K562 (cell line): ENCODE results near the gene CIAO2B. TPM values are rescaled to one million over a fixed set of nuclear protein-coding genes. Genes with fewer than 3 reads are reported as not detected.

Source experiments
- ATAC-seq: fragments of 200-7000 bp; cut with Tn5 transposase; 3 replicates; pipeline ENCODE4 v1.9.1; 2020; ENCODE audit warnings: moderate library complexity
- BruUV-seq: library from RNA; stranded (reverse); fragments of 400-500 nt; replicated peaks from 2 replicates; lab custom pipeline; 2021; lab: Mats Ljungman, UMichigan
- CTCF ChIA-PET: fragments of 300-600 bp; formaldehyde crosslinking; extraction: SDS; loops from one replicate; lab custom pipeline; 2021; ENCODE audit warnings: low intra/inter-chr PET ratio; lab: Yijun Ruan, JAX
- POLR2A ChIA-PET: fragments of 300-600, 350-650 bp; sonication (Branson Sonifier 250); formaldehyde crosslinking; extraction: SDS; loops from one replicate; lab custom pipeline; 2021; ENCODE audit warnings: antibody characterized with exemption, inconsistent platforms; lab: Yijun Ruan, JAX
- DNase-seq, 4 experiments: peaks; one replicate each; pipeline versions ENCODE4 v3.0.0 to v3.0.0-alpha.2; 2011 to 2018; ENCODE audit warnings: low spot score in 3 of 4, mixed read lengths in 3 of 4; ENCODE audit errors: extremely low read depth in 1 of 4
- FAIRE-seq: peaks from 2 replicates; lab custom pipeline; 2011; peaks lifted over from hg19 to GRCh38; lab: Jason Lieb, UNC
- H2AFZ ChIP-seq: 2 replicates; pipeline ENCODE4 v1.6.0; 2011; ENCODE audit warnings: low read depth, low read length, control low read depth, inconsistent platforms
- H3K27ac ChIP-seq: fragments of 200-600 bp; 3 replicates; pipeline ENCODE4 v1.8.0; 2011; ENCODE audit warnings: low read depth, mild to moderate bottlenecking, control low read depth, inconsistent platforms, low read length, moderate library complexity, mixed read lengths; ENCODE audit errors: extremely low read depth
- H3K27me3 ChIP-seq, 2 experiments: fragments of 300-600 bp in 1 of 2; 2 replicates in 1 of 2; 3 replicates in 1 of 2; pipeline versions ENCODE4 v1.6.0 to v1.8.0; 2011; ENCODE audit warnings: inconsistent platforms in 2 of 2, low read length in 2 of 2, mild to moderate bottlenecking in 1 of 2, mixed read lengths in 1 of 2, moderate library complexity in 1 of 2; ENCODE audit not compliant: control insufficient read depth in 2 of 2, insufficient read depth in 2 of 2
- H3K36me3 ChIP-seq: fragments of 300-600 bp; 3 replicates; pipeline ENCODE4 v1.8.0; 2011; ENCODE audit warnings: mild to moderate bottlenecking, low read length, inconsistent platforms; ENCODE audit not compliant: control insufficient read depth, insufficient read depth
- H3K4me1 ChIP-seq, 2 experiments: fragments of 200-600 bp in 1 of 2; replicated peaks in 1 of 2; 2 replicates in 1 of 2; 3 replicates in 1 of 2; pipeline versions ENCODE4 v1.5.1 to v1.8.0; 2011; ENCODE audit warnings: inconsistent platforms in 2 of 2, low read length in 2 of 2, mild to moderate bottlenecking in 1 of 2, mixed read lengths in 1 of 2, moderate library complexity in 1 of 2; ENCODE audit not compliant: control insufficient read depth in 2 of 2, insufficient read depth in 2 of 2
- H3K4me2 ChIP-seq: 2 replicates; pipeline ENCODE4 v1.6.1; 2011; ENCODE audit warnings: low read length, control low read depth, inconsistent platforms, mixed read lengths; ENCODE audit not compliant: insufficient read depth
- H3K4me3 ChIP-seq: fragments of 200-600 bp; sonication (generic), shearing (Covaris generic); 2 replicates; pipeline ENCODE4 v1.5.1; 2016; ENCODE audit warnings: control low read depth, inconsistent platforms
- H3K79me2 ChIP-seq: fragments of 200-600 bp; 3 replicates; pipeline ENCODE4 v1.8.0; 2011; ENCODE audit warnings: low read length, inconsistent platforms; ENCODE audit not compliant: control insufficient read depth, insufficient read depth
- H3K9ac ChIP-seq, 2 experiments: 2 replicates each; pipeline versions ENCODE4 v1.6.0 to v1.6.1; 2011; ENCODE audit warnings: low read depth in 2 of 2, low read length in 2 of 2, control low read depth in 1 of 2, inconsistent platforms in 1 of 2, mild to moderate bottlenecking in 1 of 2, mixed read lengths in 1 of 2; ENCODE audit not compliant: insufficient read depth in 1 of 2
- H3K9me1 ChIP-seq: one replicate; pipeline ENCODE4 v1.6.0; 2011; ENCODE audit warnings: inconsistent platforms, mild to moderate bottlenecking, low read length, moderate library complexity; ENCODE audit not compliant: control insufficient read depth, insufficient read depth
- H3K9me3 ChIP-seq: replicated peaks from 2 replicates; pipeline ENCODE4 v1.5.1; 2011; ENCODE audit warnings: low read depth, low read length, inconsistent platforms; ENCODE audit not compliant: control insufficient read depth, insufficient read depth
- H4K20me1 ChIP-seq: replicated peaks from 2 replicates; pipeline ENCODE4 v1.6.1; 2011; ENCODE audit warnings: low read length, inconsistent platforms, mixed read lengths; ENCODE audit not compliant: control insufficient read depth, insufficient read depth
- GATAD2B ChIP-seq: fragments of 450-650 bp; IDR thresholded peaks from 2 replicates; pipeline ENCODE4 v1.6.1; 2017; ENCODE audit warnings: mild to moderate bottlenecking, borderline replicate concordance
- GTF2A2 ChIP-seq: IDR thresholded peaks from 2 replicates; pipeline ENCODE4 v1.6.1; 2016; ENCODE audit warnings: mild to moderate bottlenecking, missing genetic modification characterization, missing compliant biosample characterization
- MAFK ChIP-seq: IDR thresholded peaks from 2 replicates; pipeline ENCODE4 v1.6.1; 2011; ENCODE audit warnings: low read length, improper control_type of control experiment
- ZFP36 ChIP-seq: fragments of 150-350 bp; IDR thresholded peaks from 2 replicates; pipeline ENCODE4 v1.6.1; 2018; ENCODE audit warnings: low read length, low read depth; ENCODE audit not compliant: partially characterized antibody
- WGBS: fragments of 100-300 bp; shearing (Covaris generic); methylation state at CpG from one replicate; pipeline ENCODE4 v1.1.6; 2016; ENCODE audit warnings: low coverage, mixed read lengths; ENCODE audit not compliant: insufficient coverage; ENCODE audit errors: missing lambda C conversion rate; 5-methylcytosine and 5-hydroxymethylcytosine counted together
- in situ Hi-C: fragments of 300-500 bp; cut with MboI; formaldehyde crosslinking; loops from 4 replicates; pipeline ENCODE4 v1.15.0; 2018; ENCODE audit warnings: inconsistent platforms, mixed read lengths
- intact Hi-C: fragments of 100-400 bp; cut with micrococcal nuclease; formaldehyde crosslinking; loops from 2 replicates; pipeline ENCODE4 v1.14.2; 2022
- polyA plus RNA-seq, 8 experiments: library from polyadenylated mRNA; depleted of rRNA in 4 of 8; stranded (reverse) in 5 of 8; unstranded in 3 of 8; fragments of >200 nt; fragmentation: Nextera tagmentation in 2 of 8; fragmentation: Illumina TruSeq in 1 of 8; extraction: Ambion mirVana in 2 of 8; extraction: Trizol in 1 of 8; gene quantifications; 2 replicates each; pipeline versions ENCODE4 v1.2.1 to v1.2.3, GENCODE V29; 2011 to 2014; ENCODE audit warnings: inconsistent platforms in 1 of 8, missing spikeins in 1 of 8
- total RNA-seq, 7 experiments: library from RNA; depleted of rRNA in 6 of 7; stranded (reverse); fragments of >200 nt in 6 of 7; fragmentation: Illumina TruSeq in 2 of 7; extraction: Trizol in 2 of 7; gene quantifications; 2 replicates each; pipeline versions ENCODE4 v1.2.1 to v1.2.3, GENCODE V29; 2011 to 2021; ENCODE audit warnings: low replicate concordance in 1 of 7
- TF ChIP-seq, protein P1 (sequence below): IDR thresholded peaks from 2 replicates; pipeline ENCODE4 v1.6.1; 2011; ENCODE audit warnings: borderline replicate concordance, low read depth, mild to moderate bottlenecking, moderate library complexity, low read length; ENCODE audit not compliant: insufficient read depth, poor library complexity, severe bottlenecking
- TF ChIP-seq, protein P2 (sequence below): sonication (generic); formaldehyde crosslinking; IDR thresholded peaks from 2 replicates; pipeline ENCODE4 v1.8.1; 2023; ENCODE audit warnings: mild to moderate bottlenecking, missing genetic modification reagents, moderate library complexity
- TF ChIP-seq, protein P3 (sequence below), 2 experiments: IDR thresholded peaks; 2 replicates each; pipeline ENCODE4 v1.6.1; 2012; ENCODE audit warnings: improper control_type of control experiment in 2 of 2, low read depth in 2 of 2, low read length in 2 of 2, borderline replicate concordance in 1 of 2
- TF ChIP-seq, protein P4 (sequence below): fragments of 250-450 bp; sonication (Bioruptor Pico); IDR thresholded peaks from 2 replicates; pipeline ENCODE4 v1.5.1; 2021; ENCODE audit warnings: mild to moderate bottlenecking

Gene CIAO2B
- total and polyA plus RNA-seq, 9 of the 15 experiments (the other 6 are each of a cell fraction or from before 2014, with no cell fraction given): 86.8 to 182 (median 113) TPM

DNA sequence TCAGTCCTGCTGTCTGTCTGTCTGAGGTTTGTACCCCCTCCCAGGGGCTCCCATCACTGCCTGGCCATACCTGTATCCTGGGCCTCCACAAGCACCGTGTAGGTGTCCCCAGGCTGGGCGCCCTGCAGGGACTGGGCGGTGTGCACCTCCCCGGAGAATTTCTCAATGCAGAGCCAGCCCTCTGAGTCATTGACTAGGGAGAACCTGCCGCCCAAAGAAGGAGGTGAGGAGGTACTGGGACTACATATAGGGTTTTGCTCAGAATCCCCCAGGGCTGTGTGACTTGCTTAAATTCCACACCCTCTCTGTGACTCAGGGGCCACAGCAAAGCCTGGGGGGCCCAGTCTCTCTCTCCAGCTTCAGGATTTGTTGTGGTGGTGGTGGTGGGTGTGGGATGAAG is 23.1 kb downstream of the CIAO2B start:
- ATAC-seq: no peak
- no peak for TF ChIP-seq GATAD2B
- TF ChIP-seq, protein P1, sequence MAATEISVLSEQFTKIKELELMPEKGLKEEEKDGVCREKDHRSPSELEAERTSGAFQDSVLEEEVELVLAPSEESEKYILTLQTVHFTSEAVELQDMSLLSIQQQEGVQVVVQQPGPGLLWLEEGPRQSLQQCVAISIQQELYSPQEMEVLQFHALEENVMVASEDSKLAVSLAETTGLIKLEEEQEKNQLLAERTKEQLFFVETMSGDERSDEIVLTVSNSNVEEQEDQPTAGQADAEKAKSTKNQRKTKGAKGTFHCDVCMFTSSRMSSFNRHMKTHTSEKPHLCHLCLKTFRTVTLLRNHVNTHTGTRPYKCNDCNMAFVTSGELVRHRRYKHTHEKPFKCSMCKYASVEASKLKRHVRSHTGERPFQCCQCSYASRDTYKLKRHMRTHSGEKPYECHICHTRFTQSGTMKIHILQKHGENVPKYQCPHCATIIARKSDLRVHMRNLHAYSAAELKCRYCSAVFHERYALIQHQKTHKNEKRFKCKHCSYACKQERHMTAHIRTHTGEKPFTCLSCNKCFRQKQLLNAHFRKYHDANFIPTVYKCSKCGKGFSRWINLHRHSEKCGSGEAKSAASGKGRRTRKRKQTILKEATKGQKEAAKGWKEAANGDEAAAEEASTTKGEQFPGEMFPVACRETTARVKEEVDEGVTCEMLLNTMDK: no peak
- TF ChIP-seq MAFK: no peak
- TF ChIP-seq, protein P2, sequence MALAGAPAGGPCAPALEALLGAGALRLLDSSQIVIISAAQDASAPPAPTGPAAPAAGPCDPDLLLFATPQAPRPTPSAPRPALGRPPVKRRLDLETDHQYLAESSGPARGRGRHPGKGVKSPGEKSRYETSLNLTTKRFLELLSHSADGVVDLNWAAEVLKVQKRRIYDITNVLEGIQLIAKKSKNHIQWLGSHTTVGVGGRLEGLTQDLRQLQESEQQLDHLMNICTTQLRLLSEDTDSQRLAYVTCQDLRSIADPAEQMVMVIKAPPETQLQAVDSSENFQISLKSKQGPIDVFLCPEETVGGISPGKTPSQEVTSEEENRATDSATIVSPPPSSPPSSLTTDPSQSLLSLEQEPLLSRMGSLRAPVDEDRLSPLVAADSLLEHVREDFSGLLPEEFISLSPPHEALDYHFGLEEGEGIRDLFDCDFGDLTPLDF: no peak
- TF ChIP-seq GTF2A2: no peak
- TF ChIP-seq, protein P3, sequence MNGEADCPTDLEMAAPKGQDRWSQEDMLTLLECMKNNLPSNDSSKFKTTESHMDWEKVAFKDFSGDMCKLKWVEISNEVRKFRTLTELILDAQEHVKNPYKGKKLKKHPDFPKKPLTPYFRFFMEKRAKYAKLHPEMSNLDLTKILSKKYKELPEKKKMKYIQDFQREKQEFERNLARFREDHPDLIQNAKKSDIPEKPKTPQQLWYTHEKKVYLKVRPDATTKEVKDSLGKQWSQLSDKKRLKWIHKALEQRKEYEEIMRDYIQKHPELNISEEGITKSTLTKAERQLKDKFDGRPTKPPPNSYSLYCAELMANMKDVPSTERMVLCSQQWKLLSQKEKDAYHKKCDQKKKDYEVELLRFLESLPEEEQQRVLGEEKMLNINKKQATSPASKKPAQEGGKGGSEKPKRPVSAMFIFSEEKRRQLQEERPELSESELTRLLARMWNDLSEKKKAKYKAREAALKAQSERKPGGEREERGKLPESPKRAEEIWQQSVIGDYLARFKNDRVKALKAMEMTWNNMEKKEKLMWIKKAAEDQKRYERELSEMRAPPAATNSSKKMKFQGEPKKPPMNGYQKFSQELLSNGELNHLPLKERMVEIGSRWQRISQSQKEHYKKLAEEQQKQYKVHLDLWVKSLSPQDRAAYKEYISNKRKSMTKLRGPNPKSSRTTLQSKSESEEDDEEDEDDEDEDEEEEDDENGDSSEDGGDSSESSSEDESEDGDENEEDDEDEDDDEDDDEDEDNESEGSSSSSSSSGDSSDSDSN (IDR thresholded peaks at IDR 0.05; ENCODE audit: borderline replicate concordance in 1 of 2, low read depth in 2 of 2, low read length in 2 of 2): no peak
- peak; percentile 15 for TF ChIP-seq ZFP36
- TF ChIP-seq, protein P4, sequence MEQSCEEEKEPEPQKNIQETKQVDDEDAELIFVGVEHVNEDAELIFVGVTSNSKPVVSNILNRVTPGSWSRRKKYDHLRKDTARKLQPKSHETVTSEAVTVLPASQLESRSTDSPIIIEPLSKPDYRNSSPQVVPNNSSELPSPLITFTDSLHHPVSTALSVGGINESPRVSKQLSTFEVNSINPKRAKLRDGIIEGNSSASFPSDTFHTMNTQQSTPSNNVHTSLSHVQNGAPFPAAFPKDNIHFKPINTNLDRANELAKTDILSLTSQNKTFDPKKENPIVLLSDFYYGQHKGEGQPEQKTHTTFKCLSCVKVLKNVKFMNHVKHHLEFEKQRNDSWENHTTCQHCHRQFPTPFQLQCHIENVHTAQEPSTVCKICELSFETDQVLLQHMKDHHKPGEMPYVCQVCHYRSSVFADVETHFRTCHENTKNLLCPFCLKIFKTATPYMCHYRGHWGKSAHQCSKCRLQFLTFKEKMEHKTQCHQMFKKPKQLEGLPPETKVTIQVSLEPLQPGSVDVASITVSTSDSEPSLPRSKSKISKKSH (CRISPR knock-in tag): no peak
- TF ChIP-seq, all 486 proteins: peak for 1
- intact Hi-C loops (no loop called here), in situ Hi-C loops (no loop called here)
- ChIA-PET CTCF (no interaction called here), POLR2A (interaction anchor here (0.6 to 2.4 kb wide), 5 partner anchors 9 to 17 kb away, joined by 3 to 10 read pairs (median 5); no protein-coding TSS in a partner anchor)
- Histone ChIP-seq H3K4me3 (no peak overlapping the region), H4K20me1 (no peaks in the 10 kb centered on the region), H3K79me2 (no peaks in the 10 kb centered on the region), H3K9me1 (no peaks in the 10 kb centered on the region), H3K27me3 (peaks cover 7 to 30% of the 10 kb centered on the region in 2 experiments; a peak in 4 of 5 replicates), H3K4me2 (no peak overlapping the region), H3K4me1 (peaks cover 1 to 9% of the 10 kb centered on the region in 2 experiments; a peak in 4 of 5 replicates), H2AFZ (no peak overlapping the region), H3K27ac (no peak overlapping the region), H3K36me3 (no peaks in the 10 kb centered on the region), H3K9me3 (no peaks in the 10 kb centered on the region), H3K9ac (no peak overlapping the region; a peak in 1 of 4 replicates)
- FAIRE-seq: no peak
- WGBS: 5% methylated on average over 4 of the region's 5 CpGs
- no TSS peak for BruUV-seq
- DNase-seq: no peak
